Caco-2 (cell line): ENCODE measurements around the gene MACROD2. TPM values are rescaled to one million over a fixed set of nuclear protein-coding genes. Genes with fewer than 3 reads are reported as not detected.

Experiments used
- BruUV-seq: library from RNA; stranded (reverse); fragments of 400-500 nt; replicated peaks from 2 replicates; lab custom pipeline; 2021; lab: Mats Ljungman, UMichigan
- CTCF ChIA-PET: fragments of 300-600 bp; sonication (Branson Sonifier 250); formaldehyde crosslinking; loops from one replicate; lab custom pipeline; 2022; ENCODE audit warnings: antibody characterized with exemption; lab: Charles Lee
- POLR2A ChIA-PET: fragments of 300-600 bp; sonication (Branson Sonifier 250); formaldehyde crosslinking; loops from one replicate; lab custom pipeline; 2022; ENCODE audit warnings: antibody characterized with exemption; lab: Charles Lee
- DNase-seq, 2 experiments: peaks; one replicate each; pipeline versions ENCODE4 v3.0.0 to v3.0.0-alpha.2; 2020 to 2022
- H3K27me3 ChIP-seq: replicated peaks from 2 replicates; pipeline ENCODE4 v1.6.0; 2011; ENCODE audit warnings: low read length; ENCODE audit not compliant: control insufficient read depth, insufficient read depth
- H3K36me3 ChIP-seq: 2 replicates; pipeline ENCODE4 v1.5.1; 2011; ENCODE audit warnings: low read length; ENCODE audit not compliant: control insufficient read depth, insufficient read depth
- H3K4me1 ChIP-seq: fragments of 250-450 bp; sonication (Bioruptor Pico); 2 replicates; pipeline ENCODE4 v1.5.1; 2020; ENCODE audit warnings: mild to moderate bottlenecking
- H3K4me3 ChIP-seq: 2 replicates; pipeline ENCODE4 v1.5.1; 2011; ENCODE audit warnings: low read depth, mild to moderate bottlenecking, control low read depth, low read length
- H3K9me3 ChIP-seq: fragments of 250-450 bp; sonication (Bioruptor Pico); 2 replicates; pipeline ENCODE4 v1.5.1; 2020; ENCODE audit warnings: mild to moderate bottlenecking, moderate library complexity
- H3K27ac Mint-ChIP-seq: one replicate; pipeline ENCODE4 v1.8.0; 2022; ENCODE audit warnings: mixed read lengths; ENCODE audit not compliant: unreplicated experiment
- H3K27me3 Mint-ChIP-seq: one replicate; pipeline ENCODE4 v1.8.0; 2022; ENCODE audit warnings: mixed read lengths; ENCODE audit not compliant: insufficient read depth, unreplicated experiment
- H3K36me3 Mint-ChIP-seq: one replicate; pipeline ENCODE4 v1.8.0; 2022; ENCODE audit warnings: mild to moderate bottlenecking, mixed read lengths; ENCODE audit not compliant: insufficient read depth, unreplicated experiment
- H3K4me1 Mint-ChIP-seq: one replicate; pipeline ENCODE4 v1.8.0; 2022; ENCODE audit warnings: low read depth, mixed read lengths; ENCODE audit not compliant: unreplicated experiment
- H3K4me3 Mint-ChIP-seq: one replicate; pipeline ENCODE4 v1.8.0; 2022; ENCODE audit warnings: mild to moderate bottlenecking, moderate library complexity, mixed read lengths; ENCODE audit not compliant: unreplicated experiment
- H3K9me3 Mint-ChIP-seq: one replicate; pipeline ENCODE4 v1.8.0; 2022; ENCODE audit warnings: mixed read lengths; ENCODE audit not compliant: unreplicated experiment
- CTCF ChIP-seq, 2 experiments: fragments of 200-600 bp in 1 of 2; IDR thresholded peaks; 1 replicate in 1 of 2; 2 replicates in 1 of 2; pipeline versions ENCODE4 v1.5.1 to v1.8.0; 2011 to 2022; ENCODE audit warnings: antibody characterized with exemption in 1 of 2, control low read depth in 1 of 2, inconsistent platforms in 1 of 2, low read depth in 1 of 2, low read length in 1 of 2, mild to moderate bottlenecking in 1 of 2, moderate library complexity in 1 of 2; ENCODE audit not compliant: insufficient read depth in 1 of 2, severe bottlenecking in 1 of 2, unreplicated experiment in 1 of 2
- intact Hi-C: fragments of 100-400 bp; cut with micrococcal nuclease; formaldehyde crosslinking; loops from one replicate; pipeline ENCODE4 v1.10.0; 2022; ENCODE audit not compliant: unreplicated experiment
- total RNA-seq: library from RNA; stranded (reverse); gene quantifications from 2 replicates; pipeline ENCODE4 v1.2.3, GENCODE V29; 2022

The MACROD2 gene
- total RNA-seq, 1 experiment from 2014 or later, result 6.4 TPM

GRCh38 chr20:14801591-14802325 lies 806.4 kb downstream of the MACROD2 start:
- BruUV-seq, result no TSS peak
- Mint-ChIP-seq H3K27ac (no peak overlapping the region), H3K9me3 (no peaks in the 10 kb centered on the region), H3K27me3 (no peaks in the 10 kb centered on the region), H3K36me3 (no peaks in the 10 kb centered on the region), H3K4me1 (no peaks in the 10 kb centered on the region), H3K4me3 (no peak overlapping the region)
- Histone ChIP-seq H3K4me3 (no peak overlapping the region), H3K4me1 (no peaks in the 10 kb centered on the region), H3K27me3 (no peaks in the 10 kb centered on the region), H3K9me3 (no peaks in the 10 kb centered on the region; the same call in 1 of the 2 replicates), H3K36me3 (no peaks in the 10 kb centered on the region)
- no peak for TF ChIP-seq CTCF (IDR thresholded peaks at IDR 0.05; ENCODE audit: insufficient read depth in 1 of 2, low read depth in 1 of 2, low read length in 1 of 2, severe bottlenecking in 1 of 2, unreplicated experiment in 1 of 2)
- DNase-seq, result no peak
- CTCF ChIA-PET, result no interaction called here
- POLR2A ChIA-PET, result no interaction called here
- intact Hi-C loops, result no loop called here

GRCh38 chr20:14807224-14807623 lies 811.9 kb downstream of the MACROD2 start:
- CTCF ChIA-PET, result no interaction called here
- no peak for TF ChIP-seq CTCF (IDR thresholded peaks at IDR 0.05; ENCODE audit: insufficient read depth in 1 of 2, low read depth in 1 of 2, low read length in 1 of 2, severe bottlenecking in 1 of 2, unreplicated experiment in 1 of 2)
- Mint-ChIP-seq H3K9me3 (peaks cover 37% of the 10 kb centered on the region), H3K4me3 (no peak overlapping the region), H3K36me3 (no peaks in the 10 kb centered on the region), H3K27me3 (no peaks in the 10 kb centered on the region), H3K4me1 (no peaks in the 10 kb centered on the region), H3K27ac (no peak overlapping the region)
- Histone ChIP-seq H3K9me3 (peaks cover 3% of the 10 kb centered on the region; the same call in 1 of the 2 replicates), H3K4me3 (no peak overlapping the region), H3K4me1 (no peaks in the 10 kb centered on the region), H3K27me3 (no peaks in the 10 kb centered on the region), H3K36me3 (no peaks in the 10 kb centered on the region)
- POLR2A ChIA-PET, result no interaction called here
- intact Hi-C loops, result no loop called here
- no TSS peak for BruUV-seq
- DNase-seq, result no peak

GRCh38 chr20:14815340-14815739 lies 820.0 kb downstream of the MACROD2 start:
- ChIA-PET POLR2A (no interaction called here), CTCF (no interaction called here)
- no peaks in the 10 kb centered on the region for H3K27me3 ChIP-seq
- no peak for TF ChIP-seq CTCF (IDR thresholded peaks at IDR 0.05; ENCODE audit: insufficient read depth in 1 of 2, low read depth in 1 of 2, low read length in 1 of 2, severe bottlenecking in 1 of 2, unreplicated experiment in 1 of 2)
- no peaks in the 10 kb centered on the region for H3K36me3 ChIP-seq
- no peaks in the 10 kb centered on the region for H3K4me1 ChIP-seq
- Mint-ChIP-seq H3K36me3 (no peaks in the 10 kb centered on the region), H3K9me3 (peaks cover 11% of the 10 kb centered on the region), H3K4me3 (no peak overlapping the region), H3K27me3 (no peaks in the 10 kb centered on the region), H3K4me1 (no peaks in the 10 kb centered on the region), H3K27ac (no peak overlapping the region)
- intact Hi-C loops, result no loop called here
- no peaks in the 10 kb centered on the region for H3K9me3 ChIP-seq
- H3K4me3 ChIP-seq, result no peak overlapping the region
- no TSS peak for BruUV-seq
- DNase-seq, result no peak
